Pulmonary artery endothelial cell (primary cell): Measurements from ENCODE around the gene STX8. TPM values are rescaled to one million over a fixed set of nuclear protein-coding genes. Genes with fewer than 3 reads are reported as not detected.

Experiments used
- DNase-seq: peaks from one replicate; pipeline ENCODE4 v3.0.0-alpha.2; 2011; ENCODE audit warnings: low read depth, low spot score
- total RNA-seq: library from RNA; depleted of rRNA; stranded (reverse); fragments of >200 nt; gene quantifications from 2 replicates; pipeline ENCODE4 v1.2.3, GENCODE V29; 2014

STX8 gene
- total RNA-seq, 1 donor from 2014 or later = 72.6 TPM

DNA sequence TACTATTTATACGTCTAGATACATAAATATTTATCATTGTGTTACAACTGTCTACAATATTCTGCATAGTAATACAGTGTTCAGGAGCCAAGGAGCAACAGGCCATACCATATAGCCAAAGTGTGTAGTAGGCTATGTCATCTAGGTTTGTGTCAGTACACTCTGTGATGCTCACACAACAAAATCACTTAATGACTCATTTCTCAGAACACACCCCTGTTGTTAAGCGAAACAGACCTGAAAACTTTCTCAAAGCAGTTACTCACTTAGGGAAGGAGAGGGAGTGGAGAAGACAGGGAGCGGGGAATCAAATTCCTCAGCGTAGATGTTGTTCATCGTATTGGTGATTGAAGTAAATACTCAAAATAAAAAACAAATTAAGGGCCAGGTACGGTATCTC lies 269.5 kb downstream of the STX8 start:
- DNase-seq = no peak

DNA sequence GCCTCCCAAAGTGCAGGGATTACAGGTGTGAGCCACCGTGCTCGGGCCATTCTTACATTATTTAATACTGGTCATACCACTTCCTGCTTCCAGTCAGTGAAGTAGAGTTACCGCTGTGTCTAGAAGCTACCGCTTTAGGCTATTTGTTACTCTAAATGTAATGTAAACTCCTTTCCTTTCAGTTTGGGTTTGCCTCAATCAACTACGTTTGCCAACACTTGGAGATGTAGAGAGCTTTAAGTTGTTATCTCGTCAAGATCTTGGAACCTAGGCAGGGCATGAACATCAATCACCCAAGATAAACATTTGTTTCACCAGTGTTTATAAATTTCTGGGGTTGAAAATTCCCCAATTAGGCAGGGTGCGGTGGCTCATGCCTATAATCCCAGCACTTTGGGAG lies 275.9 kb downstream of the STX8 start:
- no peak for DNase-seq

DNA sequence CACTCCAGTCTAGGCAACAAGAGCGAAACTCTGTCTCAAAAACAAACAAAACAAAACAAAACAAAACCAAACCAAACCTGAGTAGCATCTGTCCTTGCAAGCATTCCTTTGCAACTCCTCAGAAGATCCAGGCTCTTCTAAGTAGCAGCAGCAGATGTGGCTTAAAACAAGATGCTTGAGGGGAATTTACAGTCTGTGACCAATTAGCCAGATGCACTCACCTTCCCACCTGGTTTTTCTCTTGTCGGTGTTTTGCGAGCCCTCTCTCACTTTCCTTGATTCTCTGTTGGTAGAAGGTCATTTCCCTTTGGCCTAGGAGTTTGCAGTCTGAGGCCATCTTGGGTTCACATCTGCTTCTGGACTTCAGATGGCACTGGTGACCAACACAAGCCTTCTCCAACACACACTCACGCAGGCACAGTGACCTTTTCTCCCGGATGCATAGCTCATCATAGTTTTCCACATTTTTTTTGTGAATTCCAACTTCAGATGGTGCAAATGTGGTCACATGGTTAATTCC lies 276.8 kb downstream of the STX8 start:
- no peak for DNase-seq

DNA sequence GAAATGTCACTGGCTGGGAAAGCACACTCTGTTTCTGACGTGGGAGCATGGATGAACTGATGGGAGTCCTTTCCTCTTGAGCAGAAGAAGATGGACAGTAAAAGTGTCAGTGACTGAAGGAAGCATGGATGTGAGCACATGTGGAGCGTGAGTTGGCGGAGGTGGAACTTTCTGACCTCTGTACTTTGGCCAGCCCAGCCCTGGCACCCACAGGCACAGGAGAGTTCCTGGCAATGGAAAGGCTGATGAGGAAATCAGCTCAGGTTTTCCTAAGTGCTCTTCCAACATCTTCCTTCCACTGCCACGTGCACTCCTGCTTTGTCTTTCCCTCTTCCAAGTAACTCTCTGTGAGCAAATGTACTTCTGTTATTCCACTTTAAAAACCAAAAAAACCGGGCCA lies 277.5 kb downstream of the STX8 start:
- no peak for DNase-seq

DNA sequence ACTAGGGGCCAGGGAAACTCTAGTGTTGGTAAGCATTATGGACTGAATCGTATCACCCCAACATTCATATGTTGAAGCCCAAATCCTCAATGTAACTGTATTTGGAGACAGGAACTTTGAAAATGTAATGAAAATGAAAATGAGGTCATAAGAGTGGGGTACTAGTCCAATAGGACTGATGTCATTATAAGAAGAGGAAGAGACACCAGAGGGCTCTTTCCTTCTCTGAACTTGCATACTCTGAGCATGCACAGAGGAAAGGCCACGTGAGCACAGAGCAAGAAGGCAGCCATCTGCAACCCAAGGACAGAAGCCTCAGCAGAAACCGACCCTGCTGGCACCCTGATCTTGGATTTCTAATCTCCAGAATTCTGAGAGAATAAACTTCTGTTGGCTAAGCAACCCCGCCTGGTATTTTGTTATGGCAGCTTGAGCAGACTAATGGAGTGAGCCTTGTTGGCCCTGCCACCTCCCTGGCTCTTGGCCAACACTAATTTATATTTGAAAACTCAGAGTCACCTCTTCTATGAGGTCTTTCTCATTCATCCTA lies 280.9 kb downstream of the STX8 start:
- no peak for DNase-seq

DNA sequence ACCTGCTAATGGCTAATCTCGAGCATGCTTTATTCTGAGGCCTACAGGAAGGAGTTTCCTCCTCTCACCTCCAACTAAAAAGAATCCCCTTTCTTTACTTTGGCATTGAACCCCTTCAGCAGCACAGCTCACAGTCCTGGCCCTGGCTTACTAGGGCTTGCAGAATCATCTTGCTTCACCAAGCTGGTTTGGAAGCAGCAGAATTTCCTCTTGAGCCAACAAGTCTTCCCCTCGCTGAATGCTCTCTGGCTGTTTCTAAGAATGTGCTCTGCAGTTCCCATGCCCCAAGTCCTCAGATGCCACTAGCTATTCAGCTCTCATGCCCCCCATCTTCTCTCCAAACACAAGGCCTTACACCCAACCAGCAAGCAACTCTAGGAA lies 283.1 kb downstream of the STX8 start:
- DNase-seq = no peak

DNA sequence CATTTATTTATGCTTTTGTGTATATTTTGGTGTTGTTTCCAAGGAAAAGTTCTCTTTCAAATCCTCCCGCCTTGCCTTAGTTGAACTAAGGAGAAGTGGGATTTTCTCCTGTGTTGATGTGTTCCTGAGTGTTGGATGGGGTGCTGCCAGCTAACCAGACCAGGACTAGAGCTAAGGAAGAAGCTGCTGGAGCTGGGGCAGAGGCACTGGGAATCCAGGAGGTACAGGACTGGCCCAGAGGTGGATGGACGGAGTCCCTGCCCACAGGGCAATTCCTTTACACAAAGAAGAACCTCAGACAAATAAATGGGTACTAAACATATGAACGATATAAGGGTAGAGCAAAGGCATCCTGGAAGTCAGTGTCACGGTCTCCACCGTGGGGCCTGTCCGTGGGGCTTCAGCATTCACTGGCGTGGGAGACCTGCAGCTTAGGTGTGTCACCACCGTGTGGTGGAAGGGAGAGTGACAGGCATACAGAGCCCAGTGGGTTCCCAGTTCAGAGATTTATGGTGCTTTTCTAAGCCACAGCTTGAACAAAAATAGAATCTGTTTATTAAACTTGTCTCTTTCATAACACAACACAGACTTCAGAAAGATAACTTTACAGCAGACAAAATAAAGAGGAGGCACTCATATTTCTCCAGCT lies 283.6 kb downstream of the STX8 start:
- DNase-seq = no peak

DNA sequence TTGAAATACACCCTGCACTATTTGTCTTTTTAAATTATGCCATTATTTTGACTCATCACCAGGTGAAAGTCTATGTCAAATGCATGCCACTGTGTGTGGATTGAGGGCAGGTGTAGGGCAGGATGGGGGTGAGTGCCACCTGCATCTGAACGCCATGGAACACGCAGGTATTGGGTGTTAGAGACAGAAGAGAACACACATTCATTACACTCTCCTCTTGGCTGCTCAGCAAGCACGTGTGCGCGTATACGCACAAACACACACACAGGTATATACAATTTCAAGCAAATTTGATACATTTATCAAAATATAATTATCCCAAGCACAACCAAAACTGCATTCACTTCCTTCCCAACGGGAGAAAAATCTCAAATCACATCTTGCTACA lies 285.4 kb downstream of the STX8 start:
- DNase-seq = no peak

DNA sequence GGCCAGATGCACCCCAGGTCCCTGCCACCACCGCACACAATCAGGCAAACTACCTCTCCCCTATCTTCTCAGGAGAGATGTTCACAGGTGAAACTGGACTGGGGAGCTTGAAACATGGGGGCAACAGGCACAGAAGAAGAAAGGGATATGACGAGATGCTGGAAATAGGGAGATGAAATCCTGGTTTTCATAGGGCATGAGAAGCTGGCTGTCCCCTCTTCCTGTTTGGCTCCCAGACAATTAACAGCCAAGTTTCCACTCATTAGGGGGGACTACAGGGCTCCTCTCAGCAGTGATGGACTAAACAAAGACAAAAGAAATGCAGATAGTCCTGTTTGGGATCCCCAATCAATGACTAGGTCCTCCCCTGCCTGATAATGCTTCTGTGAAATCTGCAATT lies 288.3 kb downstream of the STX8 start:
- DNase-seq = no peak

DNA sequence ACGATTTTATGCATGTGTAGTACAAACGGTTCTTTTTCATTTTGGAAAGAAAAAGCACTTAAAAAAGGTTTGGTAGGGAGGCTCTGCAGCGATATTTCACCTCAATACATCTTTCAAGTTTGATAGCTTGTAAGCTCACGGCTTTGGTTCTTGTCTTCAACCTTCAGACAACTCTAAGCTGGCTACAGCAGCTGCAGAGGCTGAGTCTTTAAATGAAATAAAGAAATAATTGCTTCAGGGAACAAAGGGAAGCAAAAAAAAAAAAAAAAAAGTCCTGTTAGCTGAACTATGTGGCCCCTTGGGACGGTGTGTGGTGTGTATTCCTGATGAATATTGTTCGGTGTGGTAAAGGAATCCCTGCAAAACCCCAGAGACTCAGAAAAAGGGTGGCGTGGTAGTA lies 289.2 kb downstream of the STX8 start:
- DNase-seq = no peak

DNA sequence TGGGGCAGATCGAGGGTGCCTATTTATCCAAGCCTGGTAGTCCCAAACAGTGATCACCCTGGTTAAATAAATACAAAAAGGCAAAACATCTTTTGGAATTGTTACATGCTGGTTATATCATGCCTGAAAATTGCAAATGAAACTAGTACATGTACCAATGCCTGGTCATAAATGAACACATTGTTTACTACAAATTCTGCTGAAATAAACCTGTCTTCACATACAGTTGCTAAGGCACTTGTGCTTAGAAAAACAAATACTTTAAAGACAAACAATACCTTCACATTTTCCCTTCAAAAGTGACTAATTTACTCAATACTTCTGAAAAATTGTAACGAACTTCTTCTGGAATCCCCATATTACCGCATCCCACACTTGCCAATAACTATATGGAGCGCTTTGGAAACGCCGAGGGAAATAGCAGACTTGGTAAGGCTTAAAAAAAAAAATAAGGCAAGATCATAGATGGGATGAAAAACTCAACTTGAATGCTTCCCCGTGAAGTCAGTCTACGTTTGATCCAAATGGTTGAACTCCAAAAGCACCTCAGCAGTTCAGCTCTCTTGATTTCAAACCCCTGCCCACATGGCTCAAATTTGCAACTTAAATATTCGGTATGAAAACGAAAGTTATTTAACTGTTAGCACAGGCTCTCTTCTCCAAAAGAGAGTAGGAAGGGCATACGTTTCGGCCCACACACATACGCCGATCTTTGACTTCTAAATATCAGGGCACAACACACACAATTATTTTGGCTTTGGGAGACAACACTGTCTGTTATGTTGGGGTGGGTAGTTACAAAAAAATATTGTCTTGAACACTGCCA lies 289.8 kb downstream of the STX8 start:
- no peak for DNase-seq

DNA sequence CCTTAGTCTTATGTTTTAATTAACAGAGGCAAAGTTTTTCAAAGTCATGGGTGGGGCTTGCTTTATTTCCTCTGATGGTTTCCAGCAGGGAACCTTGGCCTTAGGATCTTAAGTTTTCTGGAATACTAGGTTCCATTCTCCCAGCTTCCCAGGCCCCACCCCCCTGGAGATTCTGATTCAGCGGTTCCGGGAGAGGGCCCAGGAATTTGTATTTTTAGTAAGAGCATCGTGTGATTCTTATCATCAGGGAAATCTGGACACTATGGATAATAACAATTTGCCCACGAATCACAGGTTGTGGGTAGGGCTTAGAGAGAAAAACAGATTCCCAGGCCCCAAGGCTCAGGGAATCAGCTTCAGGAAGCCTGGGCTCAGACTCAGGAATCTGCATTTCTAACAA lies 290.7 kb downstream of the STX8 start:
- no peak for DNase-seq

DNA sequence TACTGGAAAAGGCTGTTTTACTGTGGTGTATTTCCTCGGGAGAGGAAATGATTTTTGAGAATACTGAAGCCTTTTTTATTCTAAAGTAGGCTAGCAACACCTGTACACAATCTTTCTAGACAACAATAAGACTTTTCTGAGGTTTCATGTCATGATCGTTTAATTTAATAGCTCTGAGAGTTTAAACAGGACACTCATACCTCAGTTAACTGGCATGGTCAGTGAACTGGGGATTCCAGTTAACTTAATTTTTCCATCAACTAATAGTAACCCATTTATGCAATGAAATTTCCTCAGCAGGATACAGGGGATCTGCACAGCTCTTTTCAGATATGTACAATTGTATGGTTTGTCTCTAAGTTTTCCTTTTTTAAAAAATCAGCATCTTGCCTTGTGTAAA lies 291.7 kb downstream of the STX8 start:
- no peak for DNase-seq

DNA sequence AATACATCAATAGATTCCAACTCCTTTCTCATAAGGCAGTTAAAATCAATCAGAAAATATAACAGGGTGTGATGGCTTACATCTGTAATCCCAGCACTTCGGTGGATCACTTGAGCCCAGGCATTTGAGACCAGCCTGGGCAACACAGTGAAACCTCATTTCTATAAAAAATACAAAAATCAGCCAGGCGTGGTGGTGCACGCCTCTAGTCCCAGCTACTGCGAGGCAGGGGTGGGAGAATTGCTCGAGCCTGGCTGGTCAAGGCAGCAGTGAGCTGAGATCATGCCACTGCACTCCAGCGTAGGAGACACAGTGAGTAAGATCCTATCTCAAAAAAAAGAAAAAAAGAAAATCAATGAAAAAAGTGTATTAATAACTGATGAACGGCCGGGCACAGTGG lies 295.7 kb downstream of the STX8 start:
- no peak for DNase-seq

DNA sequence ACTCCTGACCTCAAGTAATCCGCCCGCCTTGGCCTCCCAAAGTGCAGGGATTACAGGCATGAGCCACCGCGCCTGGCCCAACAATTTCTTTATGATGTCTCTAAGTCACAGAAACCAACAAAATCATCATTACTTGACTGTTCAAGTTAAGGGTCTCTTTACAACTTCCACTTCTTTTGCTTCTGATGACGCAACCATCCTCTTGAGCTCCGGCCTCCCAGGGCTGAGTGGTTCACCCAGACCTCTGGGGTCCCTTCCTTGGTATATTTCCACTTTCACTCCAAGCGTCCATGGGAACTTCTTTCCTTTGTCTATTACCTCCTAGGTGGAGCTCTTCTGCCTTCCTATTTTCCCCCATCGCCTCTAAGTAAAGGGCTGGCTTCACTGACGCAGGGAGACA lies 300.6 kb downstream of the STX8 start:
- DNase-seq = no peak

DNA sequence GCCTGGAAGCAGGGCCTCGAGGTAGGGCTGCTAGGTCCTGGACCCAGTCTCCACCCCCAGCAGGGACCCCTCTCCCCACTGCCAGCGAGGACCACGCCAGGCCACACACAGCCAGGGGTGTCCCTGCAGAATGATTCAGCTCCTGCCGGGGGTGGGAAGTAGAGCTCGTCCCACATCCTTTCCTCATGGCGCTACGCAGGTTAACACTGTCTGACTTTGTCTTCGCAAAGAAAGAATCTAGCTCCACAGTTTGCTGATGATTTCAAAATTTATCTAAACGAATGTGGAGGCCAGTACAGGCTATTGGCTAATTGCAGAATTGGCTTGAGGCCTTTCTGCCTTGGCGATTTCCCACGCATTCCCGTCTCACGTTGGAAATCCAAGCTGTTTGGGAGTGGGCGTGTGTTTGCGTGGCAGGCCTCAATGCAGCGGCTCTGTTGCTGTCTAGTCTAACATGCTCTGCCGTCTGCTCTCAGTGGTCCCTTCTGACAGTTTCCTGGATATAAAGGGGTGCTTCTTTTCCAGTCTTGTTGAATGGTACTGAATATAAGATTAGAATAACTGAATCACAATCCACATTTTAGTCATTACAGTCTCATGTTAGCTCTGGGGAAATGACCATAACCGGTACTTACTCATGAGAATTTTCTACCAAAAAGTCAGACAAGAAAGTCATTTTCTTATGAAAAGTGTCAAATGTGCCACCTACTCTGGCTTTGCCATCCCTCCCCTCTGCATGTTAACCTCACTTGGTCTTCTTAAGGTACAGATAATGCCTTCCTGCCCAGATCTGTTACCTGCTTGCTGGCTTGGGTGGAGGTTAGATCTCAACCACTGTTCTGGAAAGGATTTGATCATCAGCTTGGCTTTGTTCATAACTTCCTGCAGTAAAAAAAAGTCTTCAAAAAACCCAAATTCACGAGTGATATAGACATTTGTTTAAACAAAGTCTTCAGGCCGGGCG lies 301.9 kb downstream of the STX8 start:
- no peak for DNase-seq

DNA sequence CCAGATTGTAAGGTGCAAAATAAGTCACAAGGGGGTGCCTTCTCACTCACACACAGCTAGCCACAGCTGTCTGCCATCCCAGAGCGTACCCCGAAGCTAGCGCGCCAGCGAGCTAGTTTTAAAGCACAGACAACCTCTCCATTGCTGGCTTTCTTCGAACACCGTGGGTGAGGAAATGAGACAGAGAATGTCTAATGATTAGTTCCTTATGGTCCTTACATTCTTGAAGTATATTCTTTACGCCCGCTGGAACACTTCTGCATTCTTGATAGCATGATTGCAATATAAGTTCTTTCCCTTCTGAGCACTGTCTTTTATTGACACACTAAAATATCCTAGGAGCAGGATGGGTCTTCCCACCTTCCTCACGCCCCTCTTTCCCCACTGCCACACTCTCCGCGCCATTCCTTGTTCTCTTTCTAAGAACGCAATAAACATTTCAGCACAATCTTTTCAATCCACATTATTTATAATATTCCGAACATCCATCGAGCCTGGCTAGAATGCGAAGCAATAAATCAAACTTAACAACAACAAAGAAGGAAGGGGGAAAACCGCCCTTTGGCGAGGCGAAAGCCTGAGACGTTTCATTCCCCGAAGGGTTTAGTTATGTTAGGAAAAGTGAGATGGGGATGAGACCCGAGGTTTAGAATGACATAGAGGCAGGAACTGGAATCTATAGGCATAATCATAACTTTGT lies 303.0 kb downstream of the STX8 start:
- DNase-seq = no peak

DNA sequence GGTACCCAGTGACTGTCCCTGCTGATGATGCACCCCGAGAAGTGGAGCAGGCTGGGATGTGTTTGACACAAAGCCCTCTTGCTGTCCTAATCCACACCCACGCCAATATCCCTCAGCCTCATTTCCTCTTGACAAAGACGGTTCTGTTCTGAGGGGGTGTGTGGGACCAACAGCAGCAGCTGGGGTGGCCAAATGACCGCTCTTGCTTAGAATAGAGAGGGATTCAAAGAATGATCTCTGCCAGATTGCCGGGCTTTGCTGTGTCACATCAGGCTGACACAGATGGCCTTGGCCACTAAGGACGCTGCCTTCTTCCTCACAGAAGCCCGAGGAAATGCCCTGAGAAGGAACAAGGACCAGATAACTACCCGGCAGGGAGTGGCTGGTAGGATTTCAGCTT lies 303.6 kb downstream of the STX8 start:
- no peak for DNase-seq

DNA sequence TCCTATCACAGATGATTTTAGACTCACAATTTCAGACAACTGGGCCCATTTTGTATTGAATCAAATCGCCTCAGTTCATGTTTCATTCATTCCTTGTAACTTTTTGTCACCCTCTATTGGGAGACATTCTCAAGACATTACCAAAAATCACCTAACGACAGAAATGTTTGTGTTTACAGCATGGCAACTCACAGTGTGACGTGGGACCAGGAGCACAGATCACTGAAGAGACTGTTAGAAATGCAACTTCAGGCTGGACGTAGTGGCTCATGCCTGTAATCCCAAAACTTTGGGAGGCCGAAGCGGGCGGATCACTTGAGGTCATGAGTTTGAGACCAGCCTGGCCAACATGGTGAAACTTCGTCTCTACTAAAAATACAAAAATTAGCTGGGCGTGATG lies 304.7 kb downstream of the STX8 start:
- DNase-seq = no peak

DNA sequence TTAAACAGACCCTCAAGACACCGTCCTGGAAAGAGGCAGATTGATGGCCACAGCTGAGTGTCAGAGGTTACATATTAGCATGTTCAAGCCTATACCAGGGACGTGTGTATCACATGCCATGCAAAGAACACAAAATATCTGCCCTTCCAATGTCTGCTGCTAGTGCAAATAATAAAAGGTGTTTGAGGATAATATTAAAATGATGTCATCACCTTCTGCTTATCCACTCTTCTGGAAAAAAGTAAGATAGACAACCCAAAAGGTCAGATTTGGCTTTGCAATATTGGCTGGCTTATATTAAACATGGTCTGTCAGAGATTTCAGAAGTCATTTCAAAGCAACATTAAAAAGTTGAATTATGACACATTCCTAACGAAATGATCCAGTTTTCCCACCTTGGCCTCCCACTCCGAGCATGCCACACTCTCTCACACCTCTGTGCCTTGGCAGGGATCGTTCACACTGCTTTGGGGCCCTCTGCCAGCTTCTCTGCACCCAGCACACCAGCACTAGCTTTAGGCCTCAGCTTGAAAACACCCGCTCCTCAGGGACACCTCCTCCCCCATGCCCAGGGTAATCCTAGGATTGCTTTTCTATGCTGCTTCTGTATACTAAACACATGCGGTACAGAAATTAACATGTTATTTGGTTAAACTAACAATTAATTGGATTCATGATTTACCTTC lies 306.1 kb downstream of the STX8 start:
- no peak for DNase-seq
